GM21390 (cell line): ENCODE measurements around the gene MYLK.
"Not testable (repeated sequence)": the region's sequence is repeated elsewhere in the genome, so short reads cannot be mapped to it uniquely, and the experiment has no call there.

Experiments used
- ATAC-seq: cut with Tn5 transposase; IDR thresholded peaks from one replicate; pipeline ENCODE4 v1.9.1; 2021; ENCODE audit not compliant: unreplicated experiment

MYLK gene

GRCh38 chr3:123705488-123706285, 178.4 kb downstream of the MYLK start:
- ATAC-seq, result no peak

- ATAC-seq, result not testable (repeated sequence)
Observed at GRCh38 chr3:123703663-123704062, 180.5 kb downstream of the MYLK start.

- ATAC-seq, result no peak
Observed at GRCh38 chr3:123702720-123703119, 181.4 kb downstream of the MYLK start.

- not testable (repeated sequence) for ATAC-seq
Observed at GRCh38 chr3:123702057-123702456, 182.1 kb downstream of the MYLK start.

- ATAC-seq, result no peak
Observed at GRCh38 chr3:123700791-123701722, 183.1 kb downstream of the MYLK start.

- ATAC-seq, result no peak
Observed at GRCh38 chr3:123698813-123699212, 185.3 kb downstream of the MYLK start.

- ATAC-seq, result no peak
Observed at GRCh38 chr3:123696808-123697207, 187.3 kb downstream of the MYLK start.

- ATAC-seq, result no peak
Observed at GRCh38 chr3:123695731-123696640, 188.1 kb downstream of the MYLK start.

- no peak for ATAC-seq
Observed at GRCh38 chr3:123695152-123695551, 189.0 kb downstream of the MYLK start.

GRCh38 chr3:123694366-123695087, 189.6 kb downstream of the MYLK start:
- ATAC-seq, result no peak

- ATAC-seq, result no peak
Observed at GRCh38 chr3:123693584-123694190, 190.4 kb downstream of the MYLK start.

- no peak for ATAC-seq
Observed at GRCh38 chr3:123692671-123693070, 191.5 kb downstream of the MYLK start.

- no peak for ATAC-seq
Observed at GRCh38 chr3:123692041-123692440, 192.1 kb downstream of the MYLK start.

GRCh38 chr3:123689831-123690230, 194.3 kb downstream of the MYLK start:
- no peak for ATAC-seq

- ATAC-seq, result no peak
Observed at GRCh38 chr3:123688241-123688747, 195.8 kb downstream of the MYLK start.

GRCh38 chr3:123687286-123687685, 196.8 kb downstream of the MYLK start:
- no peak for ATAC-seq

- ATAC-seq, result no peak
Observed at GRCh38 chr3:123686251-123686650, 197.9 kb downstream of the MYLK start.

- no peak for ATAC-seq
Observed at GRCh38 chr3:123685780-123686179, 198.4 kb downstream of the MYLK start.

GRCh38 chr3:123684636-123685035, 199.5 kb downstream of the MYLK start:
- ATAC-seq, result no peak

- no peak for ATAC-seq
Observed at GRCh38 chr3:123684209-123684608, 199.9 kb downstream of the MYLK start.
